GM23338 (cell line): Measurements from ENCODE around the gene KBTBD8. TPM values are rescaled to one million over a fixed set of nuclear protein-coding genes. Genes with fewer than 3 reads are reported as not detected.

Experiments used
- ATAC-seq: fragments of 200-7000 bp; cut with Tn5 transposase; 3 replicates; pipeline ENCODE4 v1.9.1; 2020
- DNase-seq: peaks from one replicate; pipeline ENCODE4 v3.0.0-alpha.2; 2015; ENCODE audit warnings: low spot score
- H2AFZ ChIP-seq: fragments of 200-600 bp; sonication (generic); 2 replicates; pipeline ENCODE4 v1.8.0; 2016; ENCODE audit warnings: antibody characterized with exemption, mild to moderate bottlenecking, moderate library complexity
- H3F3A ChIP-seq: fragments of 200-600 bp; sonication (generic); replicated peaks from 2 replicates; pipeline ENCODE4 v1.8.0; 2017; ENCODE audit warnings: antibody characterized with exemption, mixed run types, low read depth
- H3K27ac ChIP-seq: fragments of 200-600 bp; sonication (generic); 2 replicates; pipeline ENCODE4 v1.6.1; 2016; ENCODE audit warnings: low read depth
- H3K27me3 ChIP-seq: fragments of 200-600 bp; sonication (generic); 2 replicates; pipeline ENCODE4 v1.8.0; 2016; ENCODE audit warnings: mild to moderate bottlenecking, mixed run types, moderate library complexity; ENCODE audit not compliant: insufficient read depth
- H3K36me3 ChIP-seq: fragments of 200-600 bp; sonication (generic); 2 replicates; pipeline ENCODE4 v1.8.0; 2016; ENCODE audit warnings: mild to moderate bottlenecking; ENCODE audit not compliant: insufficient read depth
- H3K4me1 ChIP-seq: fragments of 200-600 bp; sonication (generic); 2 replicates; pipeline ENCODE4 v1.8.0; 2016; ENCODE audit warnings: mild to moderate bottlenecking, moderate library complexity; ENCODE audit not compliant: insufficient read depth
- H3K4me2 ChIP-seq: fragments of 200-600 bp; sonication (generic); 2 replicates; pipeline ENCODE4 v1.7.1; 2017; ENCODE audit warnings: mixed run types
- H3K4me3 ChIP-seq: fragments of 200-600 bp; sonication (generic); 2 replicates; pipeline ENCODE4 v1.6.1; 2016; ENCODE audit warnings: mixed run types
- H3K79me2 ChIP-seq: fragments of 200-600 bp; sonication (generic); replicated peaks from 2 replicates; pipeline ENCODE4 v1.8.0; 2017; ENCODE audit warnings: mild to moderate bottlenecking; ENCODE audit not compliant: insufficient read depth
- H3K9me2 ChIP-seq: fragments of 200-600 bp; sonication (generic); 2 replicates; pipeline ENCODE4 v1.8.0; 2017; ENCODE audit not compliant: insufficient read depth
- H4K20me1 ChIP-seq: fragments of 200-600 bp; sonication (generic); replicated peaks from 2 replicates; pipeline ENCODE4 v1.8.0; 2017; ENCODE audit warnings: mild to moderate bottlenecking; ENCODE audit not compliant: insufficient read depth
- H3K27ac Mint-ChIP-seq: 2 replicates; pipeline ENCODE4 v1.8.0; 2020; ENCODE audit warnings: inconsistent platforms, mild to moderate bottlenecking, moderate library complexity, mixed read lengths
- H3K27me3 Mint-ChIP-seq: 3 replicates; pipeline ENCODE4 v1.8.0; 2022; ENCODE audit warnings: low read depth, mild to moderate bottlenecking, moderate library complexity, mixed read lengths, inconsistent platforms; ENCODE audit not compliant: insufficient read depth, poor library complexity
- H3K36me3 Mint-ChIP-seq: 3 replicates; pipeline ENCODE4 v1.8.0; 2021; ENCODE audit warnings: low read depth, mild to moderate bottlenecking, inconsistent platforms, moderate library complexity, mixed read lengths
- H3K4me1 Mint-ChIP-seq: 3 replicates; pipeline ENCODE4 v1.8.0; 2020; ENCODE audit warnings: mild to moderate bottlenecking, inconsistent platforms, mixed read lengths
- H3K4me3 Mint-ChIP-seq: 3 replicates; pipeline ENCODE4 v1.8.0; 2021; ENCODE audit warnings: moderate library complexity, mild to moderate bottlenecking, inconsistent platforms, mixed read lengths
- H3K9me3 Mint-ChIP-seq: 3 replicates; pipeline ENCODE4 v1.8.0; 2020; ENCODE audit warnings: moderate library complexity, mild to moderate bottlenecking, inconsistent platforms, mixed read lengths
- EZH2 ChIP-seq: fragments of 200-600 bp; sonication (generic); IDR thresholded peaks from one replicate; pipeline ENCODE4 v1.8.0; 2017; ENCODE audit warnings: antibody characterized with exemption, mild to moderate bottlenecking, low read depth; ENCODE audit not compliant: unreplicated experiment
- EZH2phosphoT487 ChIP-seq: fragments of 200-600 bp; sonication (generic); IDR thresholded peaks from one replicate; pipeline ENCODE4 v1.8.1; 2018; ENCODE audit warnings: antibody characterized with exemption; ENCODE audit not compliant: unreplicated experiment
- JUNB ChIP-seq: IDR thresholded peaks from one replicate; pipeline ENCODE4 v1.6.1; 2016; ENCODE audit warnings: antibody characterized with exemption; ENCODE audit not compliant: unreplicated experiment
- NANOG ChIP-seq: IDR thresholded peaks from 2 replicates; pipeline ENCODE4 v1.6.1; 2016; ENCODE audit warnings: antibody characterized with exemption, borderline replicate concordance
- POLR2AphosphoS5 ChIP-seq: IDR thresholded peaks from 2 replicates; pipeline ENCODE4 v1.6.1; 2016; ENCODE audit warnings: antibody characterized with exemption, low read depth
- STAT1 ChIP-seq: IDR thresholded peaks from one replicate; pipeline ENCODE4 v1.6.1; 2016; ENCODE audit warnings: antibody characterized with exemption; ENCODE audit not compliant: unreplicated experiment
- ZNF114 ChIP-seq: fragments of 250-450 bp; sonication (Bioruptor Pico); IDR thresholded peaks from 2 replicates; pipeline ENCODE4 v1.5.0; 2020; ENCODE audit warnings: mild to moderate bottlenecking, moderate library complexity
- ZNF331 ChIP-seq: fragments of 250-450 bp; sonication (Bioruptor Pico); IDR thresholded peaks from 2 replicates; pipeline ENCODE4 v1.5.0; 2020; ENCODE audit warnings: low read depth, mild to moderate bottlenecking, moderate library complexity
- polyA plus RNA-seq: library from polyadenylated mRNA; unstranded; fragments of >200 nt; fragmentation: Nextera tagmentation; extraction: Ambion mirVana; gene quantifications from 2 replicates; pipeline ENCODE4 v1.2.1, GENCODE V29; 2016
- total RNA-seq: library from RNA; depleted of rRNA; stranded (reverse); fragments of >200 nt; shearing (Covaris generic); gene quantifications from 2 replicates; pipeline ENCODE4 v1.2.3, GENCODE V29; 2014
- TF ChIP-seq, protein P1 (sequence below): IDR thresholded peaks from one replicate; pipeline ENCODE4 v1.6.1; 2018; ENCODE audit warnings: antibody characterized with exemption; ENCODE audit not compliant: unreplicated experiment
- TF ChIP-seq, protein P2 (sequence below): fragments of 250-450 bp; sonication (Bioruptor Pico); IDR thresholded peaks from 2 replicates; pipeline ENCODE4 v1.5.0; 2020; ENCODE audit warnings: mild to moderate bottlenecking, moderate library complexity

Gene KBTBD8
- total and polyA plus RNA-seq, 2 experiments from 2014 or later: 3.5 to 19.9 TPM

DNA sequence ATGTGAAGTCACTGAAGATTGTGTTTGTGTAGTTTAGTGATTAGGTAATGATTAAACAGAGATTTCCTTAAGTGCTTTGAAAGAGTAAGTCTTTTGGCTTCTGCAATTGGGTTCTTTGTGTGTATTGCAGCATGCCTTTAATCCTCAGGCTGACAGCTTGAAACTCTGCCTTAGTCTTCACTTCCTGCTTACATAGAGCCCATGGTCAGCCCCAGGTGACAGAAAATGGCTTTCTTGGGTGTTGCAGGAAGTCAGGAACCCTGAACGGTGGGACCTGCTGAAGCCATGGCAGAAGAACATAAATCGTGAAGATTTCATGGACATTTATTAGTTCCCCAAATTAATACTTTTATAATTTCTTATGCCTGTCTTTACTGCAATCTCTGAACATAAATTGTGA is 61.3 kb downstream of the KBTBD8 start:
- H3K4me3 ChIP-seq: no peak overlapping the region
- Mint-ChIP-seq H3K36me3 (peaks cover 23% of the 10 kb centered on the region), H3K27ac (no peak overlapping the region), H3K4me1 (peaks cover 8% of the 10 kb centered on the region), H3K9me3 (peaks cover 25% of the 10 kb centered on the region), H3K4me3 (no peak overlapping the region), H3K27me3 (peaks cover 3% of the 10 kb centered on the region)
- no peaks in the 10 kb centered on the region for H3K27me3 ChIP-seq
- H4K20me1 ChIP-seq: no peaks in the 10 kb centered on the region
- no peak overlapping the region for H3K4me2 ChIP-seq
- TF ChIP-seq ZNF331 (CRISPR knock-in tag) (no peak), POLR2AphosphoS5 (no peak), EZH2phosphoT487 (no peak), JUNB (no peak), EZH2 (no peak), STAT1 (no peak), NANOG (no peak), ZNF114 (no peak)
- TF ChIP-seq, protein P1, sequence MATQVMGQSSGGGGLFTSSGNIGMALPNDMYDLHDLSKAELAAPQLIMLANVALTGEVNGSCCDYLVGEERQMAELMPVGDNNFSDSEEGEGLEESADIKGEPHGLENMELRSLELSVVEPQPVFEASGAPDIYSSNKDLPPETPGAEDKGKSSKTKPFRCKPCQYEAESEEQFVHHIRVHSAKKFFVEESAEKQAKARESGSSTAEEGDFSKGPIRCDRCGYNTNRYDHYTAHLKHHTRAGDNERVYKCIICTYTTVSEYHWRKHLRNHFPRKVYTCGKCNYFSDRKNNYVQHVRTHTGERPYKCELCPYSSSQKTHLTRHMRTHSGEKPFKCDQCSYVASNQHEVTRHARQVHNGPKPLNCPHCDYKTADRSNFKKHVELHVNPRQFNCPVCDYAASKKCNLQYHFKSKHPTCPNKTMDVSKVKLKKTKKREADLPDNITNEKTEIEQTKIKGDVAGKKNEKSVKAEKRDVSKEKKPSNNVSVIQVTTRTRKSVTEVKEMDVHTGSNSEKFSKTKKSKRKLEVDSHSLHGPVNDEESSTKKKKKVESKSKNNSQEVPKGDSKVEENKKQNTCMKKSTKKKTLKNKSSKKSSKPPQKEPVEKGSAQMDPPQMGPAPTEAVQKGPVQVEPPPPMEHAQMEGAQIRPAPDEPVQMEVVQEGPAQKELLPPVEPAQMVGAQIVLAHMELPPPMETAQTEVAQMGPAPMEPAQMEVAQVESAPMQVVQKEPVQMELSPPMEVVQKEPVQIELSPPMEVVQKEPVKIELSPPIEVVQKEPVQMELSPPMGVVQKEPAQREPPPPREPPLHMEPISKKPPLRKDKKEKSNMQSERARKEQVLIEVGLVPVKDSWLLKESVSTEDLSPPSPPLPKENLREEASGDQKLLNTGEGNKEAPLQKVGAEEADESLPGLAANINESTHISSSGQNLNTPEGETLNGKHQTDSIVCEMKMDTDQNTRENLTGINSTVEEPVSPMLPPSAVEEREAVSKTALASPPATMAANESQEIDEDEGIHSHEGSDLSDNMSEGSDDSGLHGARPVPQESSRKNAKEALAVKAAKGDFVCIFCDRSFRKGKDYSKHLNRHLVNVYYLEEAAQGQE: no peak
- TF ChIP-seq, protein P2, sequence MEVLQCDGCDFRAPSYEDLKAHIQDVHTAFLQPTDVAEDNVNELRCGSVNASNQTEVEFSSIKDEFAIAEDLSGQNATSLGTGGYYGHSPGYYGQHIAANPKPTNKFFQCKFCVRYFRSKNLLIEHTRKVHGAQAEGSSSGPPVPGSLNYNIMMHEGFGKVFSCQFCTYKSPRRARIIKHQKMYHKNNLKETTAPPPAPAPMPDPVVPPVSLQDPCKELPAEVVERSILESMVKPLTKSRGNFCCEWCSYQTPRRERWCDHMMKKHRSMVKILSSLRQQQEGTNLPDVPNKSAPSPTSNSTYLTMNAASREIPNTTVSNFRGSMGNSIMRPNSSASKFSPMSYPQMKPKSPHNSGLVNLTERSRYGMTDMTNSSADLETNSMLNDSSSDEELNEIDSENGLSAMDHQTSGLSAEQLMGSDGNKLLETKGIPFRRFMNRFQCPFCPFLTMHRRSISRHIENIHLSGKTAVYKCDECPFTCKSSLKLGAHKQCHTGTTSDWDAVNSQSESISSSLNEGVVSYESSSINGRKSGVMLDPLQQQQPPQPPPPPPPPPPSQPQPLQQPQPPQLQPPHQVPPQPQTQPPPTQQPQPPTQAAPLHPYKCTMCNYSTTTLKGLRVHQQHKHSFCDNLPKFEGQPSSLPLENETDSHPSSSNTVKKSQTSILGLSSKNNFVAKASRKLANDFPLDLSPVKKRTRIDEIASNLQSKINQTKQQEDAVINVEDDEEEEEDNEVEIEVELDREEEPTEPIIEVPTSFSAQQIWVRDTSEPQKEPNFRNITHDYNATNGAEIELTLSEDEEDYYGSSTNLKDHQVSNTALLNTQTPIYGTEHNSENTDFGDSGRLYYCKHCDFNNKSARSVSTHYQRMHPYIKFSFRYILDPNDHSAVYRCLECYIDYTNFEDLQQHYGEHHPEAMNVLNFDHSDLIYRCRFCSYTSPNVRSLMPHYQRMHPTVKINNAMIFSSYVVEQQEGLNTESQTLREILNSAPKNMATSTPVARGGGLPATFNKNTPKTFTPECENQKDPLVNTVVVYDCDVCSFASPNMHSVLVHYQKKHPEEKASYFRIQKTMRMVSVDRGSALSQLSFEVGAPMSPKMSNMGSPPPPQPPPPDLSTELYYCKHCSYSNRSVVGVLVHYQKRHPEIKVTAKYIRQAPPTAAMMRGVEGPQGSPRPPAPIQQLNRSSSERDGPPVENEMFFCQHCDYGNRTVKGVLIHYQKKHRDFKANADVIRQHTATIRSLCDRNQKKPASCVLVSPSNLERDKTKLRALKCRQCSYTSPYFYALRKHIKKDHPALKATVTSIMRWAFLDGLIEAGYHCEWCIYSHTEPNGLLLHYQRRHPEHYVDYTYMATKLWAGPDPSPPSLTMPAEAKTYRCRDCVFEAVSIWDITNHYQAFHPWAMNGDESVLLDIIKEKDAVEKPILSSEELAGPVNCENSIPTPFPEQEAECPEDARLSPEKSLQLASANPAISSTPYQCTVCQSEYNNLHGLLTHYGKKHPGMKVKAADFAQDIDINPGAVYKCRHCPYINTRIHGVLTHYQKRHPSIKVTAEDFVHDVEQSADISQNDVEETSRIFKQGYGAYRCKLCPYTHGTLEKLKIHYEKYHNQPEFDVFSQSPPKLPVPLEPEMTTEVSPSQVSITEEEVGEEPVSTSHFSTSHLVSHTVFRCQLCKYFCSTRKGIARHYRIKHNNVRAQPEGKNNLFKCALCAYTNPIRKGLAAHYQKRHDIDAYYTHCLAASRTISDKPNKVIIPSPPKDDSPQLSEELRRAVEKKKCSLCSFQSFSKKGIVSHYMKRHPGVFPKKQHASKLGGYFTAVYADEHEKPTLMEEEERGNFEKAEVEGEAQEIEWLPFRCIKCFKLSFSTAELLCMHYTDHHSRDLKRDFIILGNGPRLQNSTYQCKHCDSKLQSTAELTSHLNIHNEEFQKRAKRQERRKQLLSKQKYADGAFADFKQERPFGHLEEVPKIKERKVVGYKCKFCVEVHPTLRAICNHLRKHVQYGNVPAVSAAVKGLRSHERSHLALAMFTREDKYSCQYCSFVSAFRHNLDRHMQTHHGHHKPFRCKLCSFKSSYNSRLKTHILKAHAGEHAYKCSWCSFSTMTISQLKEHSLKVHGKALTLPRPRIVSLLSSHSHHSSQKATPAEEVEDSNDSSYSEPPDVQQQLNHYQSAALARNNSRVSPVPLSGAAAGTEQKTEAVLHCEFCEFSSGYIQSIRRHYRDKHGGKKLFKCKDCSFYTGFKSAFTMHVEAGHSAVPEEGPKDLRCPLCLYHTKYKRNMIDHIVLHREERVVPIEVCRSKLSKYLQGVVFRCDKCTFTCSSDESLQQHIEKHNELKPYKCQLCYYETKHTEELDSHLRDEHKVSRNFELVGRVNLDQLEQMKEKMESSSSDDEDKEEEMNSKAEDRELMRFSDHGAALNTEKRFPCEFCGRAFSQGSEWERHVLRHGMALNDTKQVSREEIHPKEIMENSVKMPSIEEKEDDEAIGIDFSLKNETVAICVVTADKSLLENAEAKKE (CRISPR knock-in tag): no peak
- H3F3A ChIP-seq: no peaks in the 10 kb centered on the region
- H3K79me2 ChIP-seq: no peaks in the 10 kb centered on the region
- H3K9me2 ChIP-seq: no peaks in the 10 kb centered on the region
- H3K36me3 ChIP-seq: peaks cover 9% of the 10 kb centered on the region; the same call in 1 of the 2 replicates
- DNase-seq (no peak), ATAC-seq (no peak)
- H3K27ac ChIP-seq: no peak overlapping the region
- H2AFZ ChIP-seq: no peak overlapping the region
- H3K4me1 ChIP-seq: no peaks in the 10 kb centered on the region
